NCI-H2107 (cell line): ENCODE results near the gene COMMD2.

Experiments
- DNase-seq: peaks from one replicate; lab custom pipeline; 2025; lab: John Stamatoyannopoulos, UW

The COMMD2 gene

DNA sequence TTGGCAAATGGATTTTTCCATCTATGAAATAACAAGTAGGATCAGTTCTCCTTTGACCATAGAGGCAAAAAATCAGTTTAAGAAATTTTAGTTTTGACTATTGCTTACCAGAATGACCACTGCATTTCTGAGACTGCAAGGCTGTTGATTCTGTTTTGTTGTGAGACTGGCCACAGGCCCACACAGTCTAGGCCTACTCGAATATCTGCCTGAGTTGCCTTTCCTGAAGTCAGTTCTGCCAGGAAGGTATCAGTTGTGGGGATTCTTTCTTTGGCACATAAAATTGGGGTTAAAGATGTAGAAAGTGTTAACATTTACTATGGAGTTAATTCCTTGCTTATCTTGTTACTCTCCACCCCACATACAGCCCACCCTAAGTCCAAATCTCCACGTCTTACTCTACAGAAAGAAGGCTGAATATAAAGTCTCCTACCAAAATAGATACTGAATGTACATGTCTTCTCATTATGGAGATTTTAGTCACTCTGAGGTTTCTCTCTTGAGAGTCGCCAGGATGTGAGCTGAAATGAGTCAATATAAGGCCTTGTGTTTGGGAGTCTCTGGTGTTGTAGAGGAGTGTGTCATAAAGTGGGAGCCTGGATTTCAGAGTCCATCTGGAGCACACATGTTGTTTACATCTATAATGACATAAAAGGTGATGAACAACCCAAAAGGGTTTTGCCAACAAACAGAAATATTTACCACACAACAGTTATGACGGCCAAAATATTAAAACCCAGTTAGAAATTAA is 49.4 kb downstream of the COMMD2 start:
- DNase-seq, result no peak

DNA sequence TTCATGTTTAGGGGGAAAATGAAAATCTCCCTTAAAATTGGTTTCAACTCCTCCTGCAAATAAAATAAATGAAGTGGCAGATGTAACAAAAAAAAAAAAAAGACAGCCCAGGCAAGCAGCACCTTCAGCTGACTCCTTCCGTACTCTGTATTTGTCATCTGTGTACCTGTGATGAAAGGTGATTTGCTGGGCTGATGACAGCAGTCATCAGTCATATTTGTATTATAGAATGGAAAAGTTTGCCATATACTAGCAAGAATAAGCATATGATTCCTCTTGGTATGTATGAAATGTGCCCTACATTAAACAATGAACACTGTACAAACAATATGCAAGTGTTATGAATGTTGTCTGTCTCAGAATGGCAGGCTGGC is 50.3 kb downstream of the COMMD2 start:
- no peak for DNase-seq

DNA sequence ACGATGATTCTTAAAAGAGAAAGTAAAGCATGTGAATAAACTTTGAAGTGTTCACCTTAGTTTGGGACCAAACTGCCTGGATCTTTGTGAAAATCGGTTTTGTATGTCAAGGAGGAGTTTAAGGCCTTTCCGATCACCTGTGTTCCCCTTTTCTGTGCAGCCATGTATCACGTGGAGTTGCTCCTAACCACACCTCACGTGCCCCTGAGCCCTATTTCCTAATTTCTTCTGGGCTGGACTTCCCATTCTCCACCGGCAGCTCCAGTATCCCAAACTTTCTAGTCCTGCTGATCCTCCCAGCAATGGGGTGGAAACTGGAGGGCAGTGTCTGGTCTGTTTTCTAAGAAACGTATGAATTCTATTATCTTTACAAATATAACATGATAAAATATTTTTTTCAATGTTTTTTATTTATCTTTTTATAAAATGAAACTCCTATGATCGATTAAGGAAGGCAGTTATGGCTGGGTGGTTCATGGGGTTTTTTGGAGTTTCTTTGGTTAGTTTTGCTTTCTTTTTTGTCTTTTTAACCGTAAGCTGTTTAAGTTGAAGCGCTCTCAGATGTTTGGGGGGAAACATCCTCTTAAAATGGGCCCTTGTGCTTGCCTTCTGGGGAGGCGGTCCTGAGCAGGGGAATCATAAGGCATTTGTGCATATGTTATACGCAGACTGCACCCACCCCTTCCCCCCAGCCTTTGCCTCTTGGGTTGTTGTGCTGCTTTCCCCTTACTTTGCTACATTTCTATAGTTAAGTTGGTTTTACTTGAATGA is 50.9 kb downstream of the COMMD2 start:
- DNase-seq, result no peak
